Thyroid gland (tissue), 4 donors: ENCODE results near the gene CD276. TPM values are rescaled to one million over a fixed set of nuclear protein-coding genes. Genes with fewer than 3 reads are reported as not detected.

Experiments used
- DNase-seq, 2 donors: peaks; one replicate each; pipeline ENCODE4 v3.0.0-alpha.2; 2019
- H3K27ac ChIP-seq, 3 donors: fragments of 200-600 bp; sonication (generic); 1 replicate in 2 of 3; 2 replicates in 1 of 3; pipeline ENCODE4 v1.5.1; 2016 to 2019; ENCODE audit warnings: mild to moderate bottlenecking in 1 of 3, moderate library complexity in 1 of 3
- H3K27me3 ChIP-seq: fragments of 200-600 bp; sonication (generic); one replicate; pipeline ENCODE4 v1.5.1; 2019
- H3K36me3 ChIP-seq, 2 donors: fragments of 200-600 bp; sonication (generic); one replicate each; pipeline ENCODE4 v1.5.1; 2016 to 2019
- H3K4me1 ChIP-seq, 2 donors: fragments of 200-600 bp; sonication (generic); one replicate each; pipeline ENCODE4 v1.5.1; 2017 to 2019
- H3K4me3 ChIP-seq, 3 donors: fragments of 200-600 bp; sonication (generic); replicated peaks in 1 of 3; 1 replicate in 2 of 3; 2 replicates in 1 of 3; pipeline ENCODE4 v1.5.1; 2016; ENCODE audit warnings: mild to moderate bottlenecking in 1 of 3
- H3K9me3 ChIP-seq: fragments of 200-600 bp; sonication (generic); one replicate; pipeline ENCODE4 v1.5.1; 2017
- CTCF ChIP-seq, 6 experiments: fragments of 200-600 bp in 3 of 6; fragments of 450-650 bp in 3 of 6; sonication (generic) in 3 of 6; IDR thresholded peaks; one replicate each; pipeline ENCODE4 v1.5.1; 2016 to 2019; ENCODE audit warnings: antibody characterized with exemption in 6 of 6, mild to moderate bottlenecking in 2 of 6, inconsistent platforms in 1 of 6, moderate library complexity in 1 of 6
- POLR2A ChIP-seq, 2 donors: fragments of 450-650 bp; IDR thresholded peaks; one replicate each; pipeline ENCODE4 v1.6.1; 2017; ENCODE audit warnings: antibody characterized with exemption in 2 of 2, mild to moderate bottlenecking in 2 of 2, moderate library complexity in 1 of 2
- WGBS, 2 donors: methylation state at CpG; one replicate each; pipeline ENCODE4 v1.1.5; 2017; 5-methylcytosine and 5-hydroxymethylcytosine counted together
- intact Hi-C: fragments of 100-400 bp; cut with DNase I; formaldehyde crosslinking; loops from one replicate; pipeline ENCODE4 v1.15.1; 2023
- total RNA-seq, 4 donors: library from RNA; depleted of rRNA; stranded (reverse); fragments of >200 nt; gene quantifications; one replicate each; pipeline ENCODE4 v1.2.3, GENCODE V29; 2016

Gene CD276
- total RNA-seq, 4 donors from 2014 or later = 22.6 to 39.5 (median 28.9) TPM

DNA sequence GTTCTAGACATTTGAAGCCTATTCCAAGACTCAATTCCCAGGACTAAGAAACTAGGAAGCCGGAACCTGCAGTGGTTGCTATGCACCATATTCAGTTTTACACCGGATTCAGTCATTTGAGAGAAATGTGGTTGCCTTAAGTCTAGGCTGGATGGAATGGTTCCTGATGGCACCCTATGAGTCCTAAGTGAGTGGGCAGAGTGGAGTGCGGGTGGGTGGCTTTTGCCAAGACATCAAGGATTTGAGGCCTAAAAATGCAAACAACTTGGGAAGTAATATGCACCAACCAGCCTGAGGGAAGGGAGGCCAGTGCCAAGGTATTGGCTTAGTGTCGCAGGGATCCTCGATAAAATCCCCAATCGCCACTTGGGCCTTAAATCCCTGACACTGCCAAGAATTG, 4.2 kb upstream of the CD276 start:
- no peaks in the 10 kb centered on the region for H3K36me3 ChIP-seq
- DNase-seq = no peak
- no peak overlapping the region for H3K27ac ChIP-seq
- WGBS, 2 donors = 91 to 95% methylated on average over 6 of the region's 6 CpGs
- peaks cover 6% of the 10 kb centered on the region in 2 donors for H3K4me1 ChIP-seq
- H3K4me3 ChIP-seq = no peak overlapping the region
- intact Hi-C loops = no loop called here
- H3K27me3 ChIP-seq = no peaks in the 10 kb centered on the region
- no peak for TF ChIP-seq POLR2A (IDR thresholded peaks at IDR 0.05)
- no peak for TF ChIP-seq CTCF (IDR thresholded peaks at IDR 0.05)
- no peaks in the 10 kb centered on the region for H3K9me3 ChIP-seq

DNA sequence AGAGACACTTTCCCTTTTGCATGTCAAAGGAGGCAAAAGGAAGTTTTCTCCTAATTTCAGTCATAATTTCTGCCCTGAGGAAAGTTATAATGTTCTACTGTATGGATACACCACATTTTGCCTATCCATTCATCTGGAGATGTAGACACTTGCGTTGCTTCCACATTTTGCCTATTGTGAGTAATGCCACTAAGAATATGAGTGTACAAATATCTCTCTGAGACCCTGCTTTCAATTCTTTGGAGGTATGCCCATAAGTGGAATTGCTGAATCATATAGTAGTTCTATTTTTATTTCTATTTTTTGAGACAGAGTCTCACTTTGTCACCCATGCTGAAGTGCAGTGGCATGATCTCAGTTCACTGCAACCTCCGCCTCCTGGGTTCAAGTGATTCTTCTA, 3.6 kb upstream of the CD276 start:
- no peak for DNase-seq
- WGBS, 2 donors = 95 to 97% methylated on average over 2 of the region's 2 CpGs
- intact Hi-C loops = no loop called here
- TF ChIP-seq CTCF (IDR thresholded peaks at IDR 0.05) (no peak), POLR2A (IDR thresholded peaks at IDR 0.05) (no peak)
- no peak overlapping the region for H3K4me3 ChIP-seq
- peaks cover 7 to 8% of the 10 kb centered on the region in 2 donors for H3K4me1 ChIP-seq
- no peak overlapping the region for H3K27ac ChIP-seq
- no peaks in the 10 kb centered on the region for H3K27me3 ChIP-seq
- no peaks in the 10 kb centered on the region for H3K36me3 ChIP-seq
- H3K9me3 ChIP-seq = no peaks in the 10 kb centered on the region

GRCh38 chr15:73681063-73681462, 3.1 kb upstream of the CD276 start:
- Histone ChIP-seq H3K4me1 (peaks cover 10 to 12% of the 10 kb centered on the region in 2 donors), H3K4me3 (no peak overlapping the region), H3K27ac (no peak overlapping the region), H3K27me3 (no peaks in the 10 kb centered on the region), H3K36me3 (no peaks in the 10 kb centered on the region), H3K9me3 (no peaks in the 10 kb centered on the region)
- DNase-seq = no peak
- TF ChIP-seq POLR2A (IDR thresholded peaks at IDR 0.05) (no peak), CTCF (IDR thresholded peaks at IDR 0.05) (no peak)
- intact Hi-C loops = no loop called here
- WGBS, 2 donors = 70% methylated on average over 3 of the region's 3 CpGs

- TF ChIP-seq POLR2A (IDR thresholded peaks at IDR 0.05) (no peak), CTCF (IDR thresholded peaks at IDR 0.05) (no peak)
- Histone ChIP-seq H3K9me3 (no peaks in the 10 kb centered on the region), H3K4me3 (no peak overlapping the region), H3K36me3 (no peaks in the 10 kb centered on the region), H3K4me1 (peaks cover 10 to 20% of the 10 kb centered on the region in 2 donors), H3K27me3 (no peaks in the 10 kb centered on the region), H3K27ac (no peak overlapping the region)
- 62 to 82% methylated on average over 3 of the region's 3 CpGs for WGBS, 2 donors
- intact Hi-C loops = no loop called here
- DNase-seq = no peak
These were observed 2.2 kb upstream of the CD276 start for GRCh38 chr15:73681856-73682599.

DNA sequence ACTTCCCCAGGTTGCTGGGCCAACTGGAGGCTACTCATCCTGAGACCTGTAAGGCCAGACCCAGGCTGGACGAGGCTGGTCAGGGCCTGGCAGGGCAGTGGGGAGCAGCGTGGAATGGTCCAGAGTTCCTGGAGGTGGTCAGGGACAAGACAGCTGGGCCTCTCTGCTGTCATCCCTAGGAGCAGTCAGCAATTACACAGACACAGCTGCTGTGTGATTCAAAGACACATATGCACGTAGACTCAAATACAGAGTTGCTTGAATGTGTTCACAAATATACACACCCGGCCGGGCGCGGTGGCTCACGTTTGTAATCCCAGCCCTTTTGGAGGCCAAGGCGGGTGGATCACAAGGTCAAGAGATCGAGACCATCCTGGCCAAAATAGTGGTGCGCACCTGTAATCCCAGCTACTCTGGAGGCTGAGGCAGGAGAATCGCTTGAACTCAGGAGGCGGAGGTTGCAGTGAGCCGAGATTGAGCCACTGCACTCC, 1.5 kb upstream of the CD276 start:
- TF ChIP-seq POLR2A (IDR thresholded peaks at IDR 0.05) (no peak), CTCF (IDR thresholded peaks at IDR 0.05) (no peak)
- H3K4me3 ChIP-seq = no peak overlapping the region
- intact Hi-C loops = no loop called here
- no peaks in the 10 kb centered on the region for H3K27me3 ChIP-seq
- H3K27ac ChIP-seq = no peak overlapping the region
- no peaks in the 10 kb centered on the region for H3K36me3 ChIP-seq
- 87 to 92% methylated on average over 14 of the region's 14 CpGs for WGBS, 2 donors
- no peak for DNase-seq
- no peaks in the 10 kb centered on the region for H3K9me3 ChIP-seq
- peaks cover 7 to 26% of the 10 kb centered on the region in 2 donors for H3K4me1 ChIP-seq
